Umbilical cord (tissue), 2 donors: ENCODE measurements around the gene ZFAND2B. TPM values are rescaled to one million over a fixed set of nuclear protein-coding genes. Genes with fewer than 3 reads are reported as not detected.

Experiments used
- DNase-seq: peaks from one replicate; pipeline ENCODE4 v3.0.0-alpha.2; 2015; ENCODE audit warnings: low spot score
- total RNA-seq: library from RNA; depleted of rRNA; stranded (reverse); fragments of >200 nt; gene quantifications from one replicate; pipeline ENCODE4 v1.2.3, GENCODE V29; 2014; ENCODE audit warnings: low replicate concordance; ENCODE audit not compliant: insufficient read depth

The ZFAND2B gene
- total RNA-seq, 1 donor from 2014 or later = 20.5 TPM

GRCh38 chr2:219220652-219221402 is 14.2 kb downstream of the ZFAND2B start:
- no peak for DNase-seq

- no peak for DNase-seq
Measured at GRCh38 chr2:219221957-219222518, 15.5 kb downstream of the ZFAND2B start.

- no peak for DNase-seq
Measured at GRCh38 chr2:219223831-219224610, 17.4 kb downstream of the ZFAND2B start.

- DNase-seq = no peak
Measured at GRCh38 chr2:219225350-219225749, 18.8 kb downstream of the ZFAND2B start.

GRCh38 chr2:219228041-219228910 is 21.7 kb downstream of the ZFAND2B start:
- no peak for DNase-seq

- no peak for DNase-seq
Measured at GRCh38 chr2:219228911-219229304, 22.3 kb downstream of the ZFAND2B start.

- peak; percentile 100 for DNase-seq
Measured at GRCh38 chr2:219229305-219230058, 22.9 kb downstream of the ZFAND2B start, which contains the start of the genes ANKZF1 and ATG9A. Gene ANKZF1, plus strand, starts transcription at chr2:219229806. Its CDS starts 452 bp downstream, at chr2:219230258. Gene ATG9A, minus strand, starts transcription at chr2:219229636. Its CDS starts 1,612 bp downstream, at chr2:219228024.

GRCh38 chr2:219230059-219230540 is 23.5 kb downstream of the ZFAND2B start:
- no peak for DNase-seq

GRCh38 chr2:219234331-219234730 is 27.7 kb downstream of the ZFAND2B start:
- DNase-seq = no peak

GRCh38 chr2:219243291-219243761 is 36.7 kb downstream of the ZFAND2B start:
- DNase-seq = peak; percentile 43

GRCh38 chr2:219244789-219245147 is 38.2 kb downstream of the ZFAND2B start:
- DNase-seq = no peak

- DNase-seq = peak; percentile 94
Measured at GRCh38 chr2:219245148-219245898, 38.7 kb downstream of the ZFAND2B start, which contains the start of the genes GLB1L and STK16. Gene GLB1L, minus strand, starts transcription at chr2:219245444. Its CDS starts 1,871 bp downstream, at chr2:219243573. Gene STK16, plus strand, starts transcription at chr2:219245479. Its CDS starts 521 bp downstream, at chr2:219246000.

- DNase-seq = no peak
Measured at GRCh38 chr2:219245899-219246230, 39.3 kb downstream of the ZFAND2B start.

- DNase-seq = no peak
Measured at GRCh38 chr2:219246559-219246958, 40.0 kb downstream of the ZFAND2B start.

GRCh38 chr2:219247678-219248642 is 41.4 kb downstream of the ZFAND2B start:
- DNase-seq = no peak

- DNase-seq = no peak
Measured at GRCh38 chr2:219248845-219249202, 42.2 kb downstream of the ZFAND2B start.

- DNase-seq = peak; percentile 95
Measured at GRCh38 chr2:219249203-219249980, 42.8 kb downstream of the ZFAND2B start.
